Measurements from ENCODE around the gene SHISA2. TPM values are rescaled to one million over a fixed set of nuclear protein-coding genes. Genes with fewer than 3 reads are reported as not detected.

SHISA2 gene
- total RNA-seq, 2 donors from 2014 or later: 195 to 292 TPM

DNA sequence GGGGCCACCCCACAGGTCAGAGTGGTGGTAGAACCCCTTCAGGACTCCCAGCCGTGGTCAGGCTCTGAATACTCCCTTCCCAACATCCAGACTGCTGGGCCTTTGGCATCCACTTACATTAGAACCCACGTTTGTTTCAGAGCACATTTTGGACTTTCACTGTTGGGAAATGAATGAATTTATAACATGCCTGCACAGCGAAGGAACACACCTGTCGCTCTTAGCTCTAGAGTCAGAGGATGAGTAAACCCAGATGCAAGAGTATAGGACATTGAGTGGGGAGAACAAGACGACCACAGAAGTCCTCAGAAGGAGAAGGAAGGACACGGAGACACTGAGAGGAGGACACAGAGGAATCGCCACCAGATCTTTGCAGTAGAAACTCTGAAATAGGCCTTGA lies 30.9 kb downstream of the SHISA2 start:
- no peaks in the 10 kb centered on the region for H3K36me3 ChIP-seq (ENCODE audit: control insufficient read depth, insufficient read depth, low read length)
- no peaks in the 10 kb centered on the region for H3K9me3 ChIP-seq (ENCODE audit: control insufficient read depth, low read length)
- Mint-ChIP-seq H3K36me3 (ENCODE audit: low read depth) (no peaks in the 10 kb centered on the region), H3K27me3 (ENCODE audit: insufficient read depth) (peaks cover 8% of the 10 kb centered on the region), H3K27ac (no peak overlapping the region), H3K4me3 (no peak overlapping the region), H3K9me3 (no peaks in the 10 kb centered on the region), H3K4me1 (peaks cover 28% of the 10 kb centered on the region)
- DNase-seq: no peak
- WGBS, 2 experiments (ENCODE audit: insufficient coverage in 1 of 2, insufficient read length in 1 of 2): 93% methylated on average over 6 to 7 of the region's 7 CpGs
- no peak overlapping the region for H3K27ac ChIP-seq (ENCODE audit: low read depth, low read length)
- no peak overlapping the region for H3K4me3 ChIP-seq (ENCODE audit: low read length)
- H3K9ac ChIP-seq (ENCODE audit: extremely low read depth, low read length, poor library complexity, severe bottlenecking): no peak overlapping the region
- H3K4me1 ChIP-seq (ENCODE audit: control insufficient read depth, insufficient read depth, low read length): no peaks in the 10 kb centered on the region
- TF ChIP-seq, protein P1, sequence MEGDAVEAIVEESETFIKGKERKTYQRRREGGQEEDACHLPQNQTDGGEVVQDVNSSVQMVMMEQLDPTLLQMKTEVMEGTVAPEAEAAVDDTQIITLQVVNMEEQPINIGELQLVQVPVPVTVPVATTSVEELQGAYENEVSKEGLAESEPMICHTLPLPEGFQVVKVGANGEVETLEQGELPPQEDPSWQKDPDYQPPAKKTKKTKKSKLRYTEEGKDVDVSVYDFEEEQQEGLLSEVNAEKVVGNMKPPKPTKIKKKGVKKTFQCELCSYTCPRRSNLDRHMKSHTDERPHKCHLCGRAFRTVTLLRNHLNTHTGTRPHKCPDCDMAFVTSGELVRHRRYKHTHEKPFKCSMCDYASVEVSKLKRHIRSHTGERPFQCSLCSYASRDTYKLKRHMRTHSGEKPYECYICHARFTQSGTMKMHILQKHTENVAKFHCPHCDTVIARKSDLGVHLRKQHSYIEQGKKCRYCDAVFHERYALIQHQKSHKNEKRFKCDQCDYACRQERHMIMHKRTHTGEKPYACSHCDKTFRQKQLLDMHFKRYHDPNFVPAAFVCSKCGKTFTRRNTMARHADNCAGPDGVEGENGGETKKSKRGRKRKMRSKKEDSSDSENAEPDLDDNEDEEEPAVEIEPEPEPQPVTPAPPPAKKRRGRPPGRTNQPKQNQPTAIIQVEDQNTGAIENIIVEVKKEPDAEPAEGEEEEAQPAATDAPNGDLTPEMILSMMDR (conservative IDR thresholded peaks at IDR 0.05): no peak
- H3K27me3 ChIP-seq (ENCODE audit: control insufficient read depth, insufficient read depth, low read length, poor library complexity, severe bottlenecking): peaks cover 14% of the 10 kb centered on the region

DNA sequence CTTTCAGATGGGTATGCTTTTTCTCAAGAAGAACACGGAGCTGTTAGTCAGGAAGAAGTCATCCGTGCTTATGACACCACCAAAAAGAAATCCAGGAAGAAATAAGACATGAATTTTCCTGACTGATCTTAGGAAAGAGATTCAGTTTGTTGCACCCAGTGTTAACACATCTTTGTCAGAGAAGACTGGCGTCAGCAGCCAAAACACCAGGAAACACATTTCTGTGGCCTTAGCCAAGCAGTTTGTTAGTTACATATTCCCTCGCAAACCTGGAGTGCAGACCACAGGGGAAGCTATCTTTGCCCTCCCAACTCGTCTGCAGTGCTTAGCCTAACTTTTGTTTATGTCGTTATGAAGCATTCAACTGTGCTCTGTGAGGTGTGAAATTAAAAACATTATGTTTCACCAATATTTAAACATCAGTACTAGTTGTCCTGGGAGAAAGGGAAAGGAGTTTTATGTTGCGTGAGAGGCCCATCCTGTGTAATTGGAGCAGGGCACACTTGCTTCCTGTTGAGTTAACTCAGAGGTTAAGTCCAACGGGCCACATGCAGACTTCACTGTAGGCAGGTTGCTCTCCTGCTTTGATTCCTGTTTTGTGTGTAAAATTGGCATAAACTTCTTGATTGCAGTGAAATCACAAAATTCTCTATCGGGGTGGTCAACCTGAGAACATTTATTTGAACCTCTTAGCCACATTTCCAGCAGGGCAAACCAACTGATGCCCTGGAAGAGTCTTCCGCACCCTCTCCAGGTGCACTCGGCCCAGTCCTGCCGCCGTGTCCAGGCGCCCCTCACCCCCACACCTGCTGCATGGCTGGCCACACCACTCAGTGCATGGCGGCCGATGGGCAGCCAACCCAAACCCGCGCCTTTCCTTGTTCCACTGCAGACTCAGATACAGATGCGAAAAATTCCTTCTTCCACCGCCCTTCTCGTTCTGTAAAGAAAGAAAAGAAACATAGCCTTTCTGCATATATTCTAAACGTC lies 31.6 kb downstream of the SHISA2 start:
- no peaks in the 10 kb centered on the region for H3K36me3 ChIP-seq (ENCODE audit: control insufficient read depth, insufficient read depth, low read length)
- peaks cover 21% of the 10 kb centered on the region for H3K27me3 ChIP-seq (ENCODE audit: control insufficient read depth, insufficient read depth, low read length, poor library complexity, severe bottlenecking)
- TF ChIP-seq, protein P1 (conservative IDR thresholded peaks at IDR 0.05): no peak
- H3K9me3 ChIP-seq (ENCODE audit: control insufficient read depth, low read length): no peaks in the 10 kb centered on the region
- Mint-ChIP-seq H3K36me3 (ENCODE audit: low read depth) (no peaks in the 10 kb centered on the region), H3K4me1 (peaks cover 24% of the 10 kb centered on the region), H3K9me3 (no peaks in the 10 kb centered on the region), H3K27me3 (ENCODE audit: insufficient read depth) (peaks cover 8% of the 10 kb centered on the region), H3K27ac (no peak overlapping the region), H3K4me3 (no peak overlapping the region)
- 92 to 95% methylated on average over 13 to 22 of the region's 22 CpGs for WGBS, 2 experiments (ENCODE audit: insufficient coverage in 1 of 2, insufficient read length in 1 of 2)
- no peak for DNase-seq
- no peak overlapping the region for H3K27ac ChIP-seq (ENCODE audit: low read depth, low read length)
- no peaks in the 10 kb centered on the region for H3K4me1 ChIP-seq (ENCODE audit: control insufficient read depth, insufficient read depth, low read length)
- H3K4me3 ChIP-seq (ENCODE audit: low read length): no peak overlapping the region
- H3K9ac ChIP-seq (ENCODE audit: extremely low read depth, low read length, poor library complexity, severe bottlenecking): no peak overlapping the region

DNA sequence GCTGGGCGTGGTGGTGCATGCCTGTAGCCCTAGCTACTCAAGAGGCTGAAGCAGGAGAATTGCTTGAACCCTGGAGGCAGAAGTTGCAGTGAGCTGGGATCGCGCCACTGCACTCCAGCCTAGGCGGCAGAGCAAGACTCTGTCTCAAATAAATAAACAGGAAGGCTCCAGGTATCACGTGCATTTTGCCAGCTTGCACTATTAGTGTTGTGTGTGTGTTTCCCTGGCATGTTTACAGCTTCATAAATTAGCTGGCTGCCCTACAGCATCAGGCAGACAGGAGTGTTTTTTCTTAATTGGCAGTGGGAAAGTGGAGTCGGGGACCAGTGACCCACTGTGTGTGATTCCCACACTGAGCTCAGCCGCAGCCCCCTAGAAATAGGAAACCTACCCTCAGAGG lies 32.6 kb downstream of the SHISA2 start:
- Histone ChIP-seq H3K27me3 (ENCODE audit: control insufficient read depth, insufficient read depth, low read length, poor library complexity, severe bottlenecking) (peaks cover 23% of the 10 kb centered on the region), H3K9ac (ENCODE audit: extremely low read depth, low read length, poor library complexity, severe bottlenecking) (no peak overlapping the region), H3K27ac (ENCODE audit: low read depth, low read length) (no peak overlapping the region), H3K4me3 (ENCODE audit: low read length) (no peak overlapping the region), H3K36me3 (ENCODE audit: control insufficient read depth, insufficient read depth, low read length) (no peaks in the 10 kb centered on the region), H3K4me1 (ENCODE audit: control insufficient read depth, insufficient read depth, low read length) (no peaks in the 10 kb centered on the region), H3K9me3 (ENCODE audit: control insufficient read depth, low read length) (no peaks in the 10 kb centered on the region)
- TF ChIP-seq, protein P1 (conservative IDR thresholded peaks at IDR 0.05): no peak
- 92 to 93% methylated on average over 4 to 7 of the region's 7 CpGs for WGBS, 2 experiments (ENCODE audit: insufficient coverage in 1 of 2, insufficient read length in 1 of 2)
- H3K9me3 Mint-ChIP-seq: peaks cover 3% of the 10 kb centered on the region
- H3K36me3 Mint-ChIP-seq (ENCODE audit: low read depth): no peaks in the 10 kb centered on the region
- H3K4me1 Mint-ChIP-seq: peaks cover 15% of the 10 kb centered on the region
- DNase-seq: no peak
- no peak overlapping the region for H3K27ac Mint-ChIP-seq
- H3K4me3 Mint-ChIP-seq: no peak overlapping the region
- H3K27me3 Mint-ChIP-seq (ENCODE audit: insufficient read depth): peaks cover 10% of the 10 kb centered on the region
